Liver (tissue), 9 donors: ENCODE results near the gene TMEM120A. TPM values are rescaled to one million over a fixed set of nuclear protein-coding genes. Genes with fewer than 3 reads are reported as not detected.

Experiments used
- DNase-seq: peaks from one replicate; pipeline ENCODE4 v3.0.0-alpha.2; 2017; ENCODE audit warnings: low spot score
- H3K27ac ChIP-seq, 2 donors: one replicate each; pipeline ENCODE4 v1.7.0; 2013; ENCODE audit warnings: inconsistent platforms in 2 of 2, low read length in 2 of 2, control low read depth in 1 of 2, low read depth in 1 of 2, mild to moderate bottlenecking in 1 of 2
- H3K27me3 ChIP-seq, 4 donors: one replicate each; pipeline versions ENCODE4 v1.6.1 to v1.7.0; 2013; ENCODE audit warnings: low read length in 3 of 4, inconsistent platforms in 1 of 4, mild to moderate bottlenecking in 1 of 4, moderate library complexity in 1 of 4; ENCODE audit not compliant: control insufficient read depth in 4 of 4, insufficient read depth in 4 of 4
- H3K36me3 ChIP-seq, 4 donors: one replicate each; pipeline versions ENCODE4 v1.6.1 to v1.7.0; 2013; ENCODE audit warnings: low read length in 3 of 4, mild to moderate bottlenecking in 3 of 4, low read depth in 1 of 4, moderate library complexity in 1 of 4; ENCODE audit not compliant: control insufficient read depth in 4 of 4, insufficient read depth in 3 of 4
- H3K4me1 ChIP-seq, 4 donors: one replicate each; pipeline versions ENCODE4 v1.6.1 to v1.7.0; 2013; ENCODE audit warnings: low read length in 3 of 4, mild to moderate bottlenecking in 3 of 4, moderate library complexity in 1 of 4; ENCODE audit not compliant: control insufficient read depth in 4 of 4, insufficient read depth in 4 of 4
- H3K4me3 ChIP-seq, 3 donors: one replicate each; pipeline versions ENCODE4 v1.6.1 to v1.7.0; 2013; ENCODE audit warnings: low read length in 3 of 3, control low read depth in 1 of 3, low read depth in 1 of 3, mild to moderate bottlenecking in 1 of 3
- H3K9ac ChIP-seq, 2 donors: one replicate each; pipeline ENCODE4 v1.7.0; 2013; ENCODE audit warnings: low read length in 2 of 2, mild to moderate bottlenecking in 2 of 2, moderate library complexity in 2 of 2, control low read depth in 1 of 2, low read depth in 1 of 2
- H3K9me3 ChIP-seq, 4 donors: one replicate each; pipeline versions ENCODE4 v1.6.1 to v1.7.0; 2013; ENCODE audit warnings: low read length in 3 of 4; ENCODE audit not compliant: control insufficient read depth in 4 of 4
- EGR1 ChIP-seq, 2 donors: IDR thresholded peaks; 2 replicates each; pipeline ENCODE4 v1.6.1; 2016 to 2018; ENCODE audit warnings: antibody characterized with exemption in 2 of 2, low read depth in 2 of 2
- FOXA1 ChIP-seq: IDR thresholded peaks from 2 replicates; pipeline ENCODE4 v1.6.1; 2016; ENCODE audit warnings: antibody characterized with exemption
- FOXA2 ChIP-seq: IDR thresholded peaks from 2 replicates; pipeline ENCODE4 v1.6.1; 2016; ENCODE audit warnings: antibody characterized with exemption
- GABPA ChIP-seq, 2 donors: IDR thresholded peaks in 1 of 2; conservative IDR thresholded peaks in 1 of 2; 2 replicates each; pipeline ENCODE4 v1.6.1; 2016; ENCODE audit warnings: antibody characterized with exemption in 2 of 2, mild to moderate bottlenecking in 1 of 2, moderate library complexity in 1 of 2
- HNF4A ChIP-seq, 2 donors: conservative IDR thresholded peaks; 2 replicates each; pipeline ENCODE4 v1.6.1; 2016; ENCODE audit warnings: antibody characterized with exemption in 2 of 2, mild to moderate bottlenecking in 2 of 2
- HNF4G ChIP-seq: IDR thresholded peaks from 2 replicates; pipeline ENCODE4 v1.6.1; 2016; ENCODE audit warnings: antibody characterized with exemption
- JUND ChIP-seq, 2 donors: IDR thresholded peaks; 2 replicates each; pipeline ENCODE4 v1.6.1; 2016; ENCODE audit warnings: antibody characterized with exemption in 2 of 2
- NR2F2 ChIP-seq: IDR thresholded peaks from 2 replicates; pipeline ENCODE4 v1.6.1; 2016; ENCODE audit warnings: antibody characterized with exemption
- RAD21 ChIP-seq, 2 donors: IDR thresholded peaks; 2 replicates each; pipeline ENCODE4 v1.6.1; 2016; ENCODE audit warnings: antibody characterized with exemption in 2 of 2, mild to moderate bottlenecking in 2 of 2
- RXRA ChIP-seq, 2 donors: IDR thresholded peaks; 2 replicates each; pipeline ENCODE4 v1.6.1; 2017 to 2018; ENCODE audit warnings: antibody characterized with exemption in 2 of 2, mild to moderate bottlenecking in 1 of 2
- SP1 ChIP-seq: IDR thresholded peaks from 2 replicates; pipeline ENCODE4 v1.6.1; 2018; ENCODE audit warnings: antibody characterized with exemption, mild to moderate bottlenecking
- TAF1 ChIP-seq: conservative IDR thresholded peaks from 2 replicates; pipeline ENCODE4 v1.6.1; 2016; ENCODE audit warnings: antibody characterized with exemption, mild to moderate bottlenecking
- YY1 ChIP-seq: IDR thresholded peaks from 2 replicates; pipeline ENCODE4 v1.6.1; 2016; ENCODE audit warnings: antibody characterized with exemption, mild to moderate bottlenecking
- WGBS: extraction: QIAGEN DNeasy Blood & Tissue Kit; methylation state at CpG from one replicate; pipeline ENCODE4 v1.1.7; 2013; 5-methylcytosine and 5-hydroxymethylcytosine counted together
- polyA plus RNA-seq, 2 donors: library from polyadenylated mRNA; stranded (reverse) in 1 of 2; unstranded in 1 of 2; fragments of 200-250 nt in 1 of 2; fragments of >200 nt in 1 of 2; fragmentation: Nextera tagmentation in 1 of 2; extraction: Ambion mirVana in 1 of 2; gene quantifications; one replicate each; pipeline versions ENCODE4 v1.2.1 to v1.2.3, GENCODE V29; 2013 to 2015
- total RNA-seq, 2 donors: library from RNA; depleted of rRNA; stranded (reverse); fragments of >200 nt; gene quantifications; one replicate each; pipeline ENCODE4 v1.2.3, GENCODE V29; 2014
- TF ChIP-seq, protein P1 (sequence below): IDR thresholded peaks from 2 replicates; pipeline ENCODE4 v1.6.1; 2016; ENCODE audit warnings: antibody characterized with exemption
- TF ChIP-seq, protein P2 (sequence below): IDR thresholded peaks from 2 replicates; pipeline ENCODE4 v1.6.1; 2016; ENCODE audit warnings: antibody characterized with exemption, mild to moderate bottlenecking
- TF ChIP-seq, protein P3 (sequence below): fragments of 150-350 bp; IDR thresholded peaks from 2 replicates; pipeline ENCODE4 v1.5.1; 2017; ENCODE audit warnings: improper control_type of control experiment, low read depth, low read length; ENCODE audit not compliant: missing input control
- TF ChIP-seq, protein P4 (sequence below): IDR thresholded peaks from 2 replicates; pipeline ENCODE4 v1.6.1; 2016; ENCODE audit warnings: antibody characterized with exemption
- donor health status: healthy.
- donor health status: healthy.
- donor health status: healthy.
- donor health status: healthy.
- donor health status: healthy.

TMEM120A gene
- total and polyA plus RNA-seq, 4 donors = 18.7 to 73.9 (median 32.1) TPM

DNA sequence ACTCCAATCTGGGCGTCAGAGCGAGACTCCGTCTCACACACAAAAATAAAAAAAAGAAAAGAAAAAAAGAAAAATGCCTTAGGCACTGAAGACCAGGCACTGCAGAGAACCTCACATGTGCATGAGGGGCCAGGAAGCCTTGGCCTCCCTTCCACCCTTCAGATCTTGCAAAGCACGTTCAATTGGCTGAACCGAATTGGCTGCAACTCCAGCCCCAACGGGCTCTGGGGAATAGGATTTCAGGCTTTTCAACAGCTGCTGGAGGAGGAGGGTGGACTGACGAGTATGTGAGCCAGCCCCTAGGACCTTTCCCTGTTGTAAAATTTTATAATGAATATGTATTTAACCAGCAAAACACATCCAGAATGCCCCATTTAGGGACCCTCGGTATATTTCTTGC lies 16.7 kb downstream of the TMEM120A start:
- no peaks in the 10 kb centered on the region for H3K9me3 ChIP-seq
- no peak overlapping the region for H3K9ac ChIP-seq
- H3K27ac ChIP-seq = no peak overlapping the region
- H3K4me3 ChIP-seq = no peak overlapping the region
- no peaks in the 10 kb centered on the region for H3K27me3 ChIP-seq
- no peak for DNase-seq
- peaks cover 43 to 67% (median 56%) of the 10 kb centered on the region in 4 donors for H3K36me3 ChIP-seq
- H3K4me1 ChIP-seq = peaks cover 5 to 26% (median 16%) of the 10 kb centered on the region in 4 donors
- WGBS = 82% methylated on average over 8 of the region's 8 CpGs
- no peak for TF ChIP-seq RXRA (IDR thresholded peaks at IDR 0.05)
- no peak for TF ChIP-seq HNF4G
- TF ChIP-seq SP1 = no peak
- no peak for TF ChIP-seq HNF4A (conservative IDR thresholded peaks at IDR 0.05)
- TF ChIP-seq, protein P1, sequence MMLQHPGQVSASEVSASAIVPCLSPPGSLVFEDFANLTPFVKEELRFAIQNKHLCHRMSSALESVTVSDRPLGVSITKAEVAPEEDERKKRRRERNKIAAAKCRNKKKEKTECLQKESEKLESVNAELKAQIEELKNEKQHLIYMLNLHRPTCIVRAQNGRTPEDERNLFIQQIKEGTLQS = no peak
- TF ChIP-seq TAF1 = no peak
- no peak for TF ChIP-seq EGR1 (IDR thresholded peaks at IDR 0.05; ENCODE audit: low read depth in 2 of 2)
- TF ChIP-seq FOXA1 = no peak
- TF ChIP-seq, protein P2, sequence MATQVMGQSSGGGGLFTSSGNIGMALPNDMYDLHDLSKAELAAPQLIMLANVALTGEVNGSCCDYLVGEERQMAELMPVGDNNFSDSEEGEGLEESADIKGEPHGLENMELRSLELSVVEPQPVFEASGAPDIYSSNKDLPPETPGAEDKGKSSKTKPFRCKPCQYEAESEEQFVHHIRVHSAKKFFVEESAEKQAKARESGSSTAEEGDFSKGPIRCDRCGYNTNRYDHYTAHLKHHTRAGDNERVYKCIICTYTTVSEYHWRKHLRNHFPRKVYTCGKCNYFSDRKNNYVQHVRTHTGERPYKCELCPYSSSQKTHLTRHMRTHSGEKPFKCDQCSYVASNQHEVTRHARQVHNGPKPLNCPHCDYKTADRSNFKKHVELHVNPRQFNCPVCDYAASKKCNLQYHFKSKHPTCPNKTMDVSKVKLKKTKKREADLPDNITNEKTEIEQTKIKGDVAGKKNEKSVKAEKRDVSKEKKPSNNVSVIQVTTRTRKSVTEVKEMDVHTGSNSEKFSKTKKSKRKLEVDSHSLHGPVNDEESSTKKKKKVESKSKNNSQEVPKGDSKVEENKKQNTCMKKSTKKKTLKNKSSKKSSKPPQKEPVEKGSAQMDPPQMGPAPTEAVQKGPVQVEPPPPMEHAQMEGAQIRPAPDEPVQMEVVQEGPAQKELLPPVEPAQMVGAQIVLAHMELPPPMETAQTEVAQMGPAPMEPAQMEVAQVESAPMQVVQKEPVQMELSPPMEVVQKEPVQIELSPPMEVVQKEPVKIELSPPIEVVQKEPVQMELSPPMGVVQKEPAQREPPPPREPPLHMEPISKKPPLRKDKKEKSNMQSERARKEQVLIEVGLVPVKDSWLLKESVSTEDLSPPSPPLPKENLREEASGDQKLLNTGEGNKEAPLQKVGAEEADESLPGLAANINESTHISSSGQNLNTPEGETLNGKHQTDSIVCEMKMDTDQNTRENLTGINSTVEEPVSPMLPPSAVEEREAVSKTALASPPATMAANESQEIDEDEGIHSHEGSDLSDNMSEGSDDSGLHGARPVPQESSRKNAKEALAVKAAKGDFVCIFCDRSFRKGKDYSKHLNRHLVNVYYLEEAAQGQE = no peak
- no peak for TF ChIP-seq GABPA (IDR thresholded peaks at IDR 0.05 in 1 of 2, conservative IDR thresholded peaks at IDR 0.05 in 1 of 2)
- no peak for TF ChIP-seq JUND (IDR thresholded peaks at IDR 0.05)
- no peak for TF ChIP-seq YY1
- TF ChIP-seq, protein P3, sequence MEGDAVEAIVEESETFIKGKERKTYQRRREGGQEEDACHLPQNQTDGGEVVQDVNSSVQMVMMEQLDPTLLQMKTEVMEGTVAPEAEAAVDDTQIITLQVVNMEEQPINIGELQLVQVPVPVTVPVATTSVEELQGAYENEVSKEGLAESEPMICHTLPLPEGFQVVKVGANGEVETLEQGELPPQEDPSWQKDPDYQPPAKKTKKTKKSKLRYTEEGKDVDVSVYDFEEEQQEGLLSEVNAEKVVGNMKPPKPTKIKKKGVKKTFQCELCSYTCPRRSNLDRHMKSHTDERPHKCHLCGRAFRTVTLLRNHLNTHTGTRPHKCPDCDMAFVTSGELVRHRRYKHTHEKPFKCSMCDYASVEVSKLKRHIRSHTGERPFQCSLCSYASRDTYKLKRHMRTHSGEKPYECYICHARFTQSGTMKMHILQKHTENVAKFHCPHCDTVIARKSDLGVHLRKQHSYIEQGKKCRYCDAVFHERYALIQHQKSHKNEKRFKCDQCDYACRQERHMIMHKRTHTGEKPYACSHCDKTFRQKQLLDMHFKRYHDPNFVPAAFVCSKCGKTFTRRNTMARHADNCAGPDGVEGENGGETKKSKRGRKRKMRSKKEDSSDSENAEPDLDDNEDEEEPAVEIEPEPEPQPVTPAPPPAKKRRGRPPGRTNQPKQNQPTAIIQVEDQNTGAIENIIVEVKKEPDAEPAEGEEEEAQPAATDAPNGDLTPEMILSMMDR = no peak
- no peak for TF ChIP-seq FOXA2
- TF ChIP-seq, protein P4, sequence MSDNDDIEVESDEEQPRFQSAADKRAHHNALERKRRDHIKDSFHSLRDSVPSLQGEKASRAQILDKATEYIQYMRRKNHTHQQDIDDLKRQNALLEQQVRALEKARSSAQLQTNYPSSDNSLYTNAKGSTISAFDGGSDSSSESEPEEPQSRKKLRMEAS = no peak

GRCh38 chr7:75971961-75972763 lies 22.2 kb downstream of the TMEM120A start:
- Histone ChIP-seq H3K9me3 (no peaks in the 10 kb centered on the region), H3K4me1 (peaks cover 13 to 45% (median 37%) of the 10 kb centered on the region in 4 donors), H3K36me3 (peaks cover 19 to 48% (median 32%) of the 10 kb centered on the region in 4 donors), H3K4me3 (no peak overlapping the region), H3K9ac (no peak overlapping the region), H3K27me3 (no peaks in the 10 kb centered on the region), H3K27ac (peak overlapping the region; percentile 28 to 67)
- no peak for DNase-seq
- TF ChIP-seq NR2F2 (peak; percentile 92), FOXA1 (no peak), RXRA (IDR thresholded peaks at IDR 0.05) (peak; percentile 25 to 26), EGR1 (IDR thresholded peaks at IDR 0.05; ENCODE audit: low read depth in 2 of 2) (no peak), SP1 (peak; percentile 9), RAD21 (IDR thresholded peaks at IDR 0.05) (no peak), HNF4A (conservative IDR thresholded peaks at IDR 0.05) (no peak), HNF4G (no peak)
- TF ChIP-seq, protein P2 = no peak
- TF ChIP-seq, protein P3 = peak; percentile 15
- TF ChIP-seq, protein P1 = no peak
- TF ChIP-seq, protein P4 = no peak
- 59% methylated on average over 19 of the region's 19 CpGs for WGBS
